NCI-H2227 (cell line): Measurements from ENCODE around the gene MTG2.

Source experiments
- DNase-seq: peaks from one replicate; lab custom pipeline; 2025; ENCODE audit not compliant: unreplicated experiment; lab: John Stamatoyannopoulos, UW

MTG2 gene

GRCh38 chr20:62219101-62219991 lies 36.5 kb downstream of the MTG2 start:
- DNase-seq, result peak; percentile 76

DNA sequence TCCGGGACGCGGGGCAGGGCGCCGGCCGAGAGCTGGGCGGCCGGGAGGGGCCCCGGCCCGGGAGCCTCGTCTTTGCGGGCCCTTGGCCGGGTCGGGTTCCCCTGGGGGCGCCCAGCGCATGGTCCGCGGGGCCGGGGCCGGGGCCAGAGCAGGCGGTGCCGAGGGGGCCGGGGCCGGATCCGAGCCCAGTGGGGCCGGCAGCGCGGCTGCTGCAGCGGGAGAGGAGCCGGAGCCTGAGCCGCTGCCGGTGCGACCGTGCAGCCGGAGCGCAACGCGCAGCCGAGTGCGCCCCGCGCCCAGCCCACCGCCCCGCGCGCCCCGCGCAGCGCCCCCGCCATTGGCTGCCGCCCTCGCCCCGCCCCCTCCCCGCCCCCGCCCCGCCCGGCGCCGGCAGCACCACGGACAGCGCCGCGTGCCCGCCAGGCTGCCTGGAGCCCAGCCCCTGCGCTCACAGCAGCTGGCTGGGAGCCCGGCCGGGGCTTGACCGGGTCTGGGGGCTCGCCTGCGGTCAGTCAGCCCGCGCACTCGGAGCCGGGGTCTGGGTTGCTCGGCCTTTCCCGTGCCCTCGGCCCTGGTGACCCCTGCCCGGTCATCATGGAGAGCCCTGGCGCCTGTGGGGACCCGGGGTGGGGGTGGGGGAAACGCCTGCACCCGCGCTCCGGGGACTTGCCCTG lies 37.3 kb downstream of the MTG2 start, which contains the start of gene HRH3:
Gene HRH3, minus strand, starts transcription at position 287 of the 674 bp plus-strand sequence. CDS start 308 bp downstream, outside the sequence.
- peak; percentile 79 for DNase-seq

GRCh38 chr20:62220666-62221568 lies 38.1 kb downstream of the MTG2 start:
- peak; percentile 50 for DNase-seq

DNA sequence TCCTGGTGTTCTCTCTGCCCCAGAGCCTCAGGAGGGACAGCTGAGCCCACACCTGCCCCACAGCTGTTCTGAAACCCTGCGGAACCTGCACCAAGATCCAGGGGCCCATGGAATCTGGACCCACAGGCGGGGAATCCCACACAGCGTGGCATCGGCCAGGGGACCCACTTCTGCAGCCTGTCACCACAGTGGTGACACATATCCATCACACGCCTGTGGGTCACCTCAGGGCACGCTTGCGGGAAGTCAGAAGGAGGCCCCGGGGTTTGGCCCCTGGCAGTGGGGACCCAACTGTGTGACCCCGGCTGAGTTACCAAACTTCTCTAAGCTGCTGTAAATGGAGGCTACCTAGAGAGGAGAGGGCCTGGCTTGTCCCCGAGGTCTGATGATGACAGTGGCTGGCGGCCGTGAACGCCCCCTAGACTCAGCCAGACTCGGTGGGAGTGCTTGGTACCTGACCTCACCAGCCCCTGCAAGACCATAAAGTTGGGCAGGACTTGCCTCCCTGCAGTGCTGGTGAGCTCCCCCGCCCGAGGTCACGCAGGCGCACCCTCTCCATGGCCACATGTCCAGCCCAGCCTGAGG lies 39.5 kb downstream of the MTG2 start:
- no peak for DNase-seq

GRCh38 chr20:62222972-62223371 lies 40.1 kb downstream of the MTG2 start:
- DNase-seq, result no peak

DNA sequence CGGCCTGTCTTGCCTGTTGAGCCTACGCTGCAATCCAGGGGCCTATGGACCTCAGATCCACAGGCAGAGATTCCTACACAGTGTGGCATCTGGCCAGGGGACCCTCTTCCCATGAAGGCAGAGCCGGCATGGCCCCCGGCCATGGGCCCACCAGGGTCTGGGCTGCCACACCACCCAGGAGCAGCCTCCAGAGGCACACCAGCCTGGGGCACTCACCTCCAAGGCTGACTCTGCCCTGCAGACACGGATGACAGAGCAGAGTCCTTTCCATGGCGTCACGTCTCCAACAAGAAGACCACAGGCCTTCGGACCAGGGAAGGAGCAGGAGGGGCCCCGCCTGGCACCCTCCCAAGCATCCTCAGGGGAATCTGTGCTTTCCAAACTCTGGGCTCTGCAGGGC lies 40.7 kb downstream of the MTG2 start:
- DNase-seq, result no peak

- no peak for DNase-seq
Observed at GRCh38 chr20:62224113-62224855, 41.5 kb downstream of the MTG2 start.

DNA sequence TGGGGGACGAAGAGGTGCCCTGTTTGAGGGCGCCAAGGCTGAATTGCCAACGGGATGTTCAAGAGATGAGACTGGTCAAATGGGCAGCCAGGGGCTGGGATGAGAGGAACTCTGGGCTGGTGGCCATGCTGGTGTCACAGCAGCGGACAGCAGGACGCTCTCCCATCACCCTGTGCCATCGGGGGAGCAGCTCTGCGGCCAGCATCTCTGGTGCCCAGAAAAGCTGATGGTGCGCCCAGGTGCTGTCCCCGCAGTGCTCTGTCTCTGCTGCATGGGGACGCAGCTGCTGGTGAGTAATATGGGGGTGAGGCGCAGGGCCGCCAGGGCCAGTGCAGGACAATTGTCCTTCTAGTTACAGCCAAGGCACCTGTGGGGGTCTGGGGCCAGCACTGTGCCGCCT lies 42.2 kb downstream of the MTG2 start:
- no peak for DNase-seq

DNA sequence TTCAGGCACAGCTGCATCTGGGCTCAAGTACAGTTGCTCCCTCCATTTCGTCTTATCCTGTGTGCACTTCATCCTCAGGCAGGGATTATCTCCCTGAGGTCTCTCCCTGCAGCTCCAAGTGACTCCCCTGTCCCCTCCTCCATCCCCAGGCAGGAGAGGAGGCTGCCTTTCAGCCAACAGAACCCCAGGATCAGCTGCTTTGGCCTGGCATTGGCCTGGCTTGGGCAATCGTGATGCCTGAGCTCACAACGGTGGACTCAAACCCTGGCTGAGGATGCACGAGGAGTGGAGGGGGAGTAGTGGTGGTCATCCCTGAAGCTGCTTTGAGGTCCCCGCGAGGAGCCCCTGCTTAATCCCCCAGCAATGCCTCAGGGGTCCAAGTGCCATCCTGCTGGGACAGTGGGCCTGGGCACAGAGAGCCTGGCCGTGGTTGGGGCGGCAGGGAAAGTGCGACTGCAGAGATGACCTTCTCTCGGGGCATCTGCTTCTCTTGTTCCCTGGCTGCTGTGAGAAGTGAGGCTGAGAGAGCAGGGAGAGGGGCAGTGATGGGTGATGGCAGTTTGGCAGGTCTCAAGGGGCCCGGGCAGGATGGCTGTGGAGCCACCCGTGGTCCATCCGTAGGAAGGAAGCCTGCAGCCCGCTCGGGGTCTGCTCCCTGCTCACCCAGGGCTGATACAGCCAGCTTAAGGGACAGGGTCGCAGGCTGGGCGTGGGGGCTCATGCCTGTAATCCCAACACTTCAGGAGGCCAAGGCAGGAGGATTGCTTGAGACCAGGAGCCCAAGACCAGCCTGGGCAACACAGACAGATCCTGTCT lies 43.2 kb downstream of the MTG2 start:
- DNase-seq, result no peak

DNA sequence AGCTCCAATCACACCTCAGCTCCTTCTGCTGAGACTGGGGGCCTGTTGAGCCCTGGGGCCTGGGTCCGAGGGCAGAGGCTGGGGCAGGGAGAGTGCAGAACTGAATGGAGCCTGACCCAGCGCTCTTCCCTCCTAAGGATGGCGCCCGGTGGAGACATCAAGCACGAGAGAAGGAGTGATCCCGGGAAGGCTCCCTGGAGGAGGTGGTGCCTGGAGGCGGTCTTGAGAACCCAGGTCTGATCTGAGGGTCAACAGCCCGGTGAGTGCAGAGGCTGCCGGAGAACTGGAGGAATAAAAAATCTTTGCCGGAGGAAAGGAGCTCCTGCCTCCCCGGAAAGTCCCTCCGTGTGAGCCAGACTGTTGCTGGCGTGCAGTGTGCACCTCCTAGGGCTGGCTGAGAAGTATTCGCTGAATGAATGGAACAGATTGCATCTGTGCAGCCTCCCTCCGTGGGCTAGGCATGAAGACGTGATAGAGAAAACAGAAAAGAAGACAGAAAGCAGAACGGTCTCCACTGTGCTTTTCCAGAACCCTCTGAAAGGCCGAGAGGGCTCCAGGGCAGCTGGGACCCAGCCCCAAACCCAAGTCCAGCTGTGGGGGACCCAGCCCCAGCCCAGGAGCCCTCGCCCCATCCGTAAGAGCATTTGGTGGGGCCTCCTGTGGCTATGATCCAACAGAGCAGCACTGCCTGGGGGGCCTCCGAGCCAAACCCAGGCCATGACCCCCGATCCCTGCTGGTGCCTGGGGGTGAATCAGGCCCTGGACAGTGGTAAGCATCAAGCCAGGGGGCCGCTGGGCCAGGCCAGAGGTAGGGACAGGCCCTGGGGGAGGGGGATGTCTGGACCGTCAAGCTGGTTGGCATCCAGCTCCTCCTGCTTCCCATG lies 44.1 kb downstream of the MTG2 start:
- DNase-seq, result no peak

- DNase-seq, result no peak
Observed at GRCh38 chr20:62227591-62227976, 44.8 kb downstream of the MTG2 start.

DNA sequence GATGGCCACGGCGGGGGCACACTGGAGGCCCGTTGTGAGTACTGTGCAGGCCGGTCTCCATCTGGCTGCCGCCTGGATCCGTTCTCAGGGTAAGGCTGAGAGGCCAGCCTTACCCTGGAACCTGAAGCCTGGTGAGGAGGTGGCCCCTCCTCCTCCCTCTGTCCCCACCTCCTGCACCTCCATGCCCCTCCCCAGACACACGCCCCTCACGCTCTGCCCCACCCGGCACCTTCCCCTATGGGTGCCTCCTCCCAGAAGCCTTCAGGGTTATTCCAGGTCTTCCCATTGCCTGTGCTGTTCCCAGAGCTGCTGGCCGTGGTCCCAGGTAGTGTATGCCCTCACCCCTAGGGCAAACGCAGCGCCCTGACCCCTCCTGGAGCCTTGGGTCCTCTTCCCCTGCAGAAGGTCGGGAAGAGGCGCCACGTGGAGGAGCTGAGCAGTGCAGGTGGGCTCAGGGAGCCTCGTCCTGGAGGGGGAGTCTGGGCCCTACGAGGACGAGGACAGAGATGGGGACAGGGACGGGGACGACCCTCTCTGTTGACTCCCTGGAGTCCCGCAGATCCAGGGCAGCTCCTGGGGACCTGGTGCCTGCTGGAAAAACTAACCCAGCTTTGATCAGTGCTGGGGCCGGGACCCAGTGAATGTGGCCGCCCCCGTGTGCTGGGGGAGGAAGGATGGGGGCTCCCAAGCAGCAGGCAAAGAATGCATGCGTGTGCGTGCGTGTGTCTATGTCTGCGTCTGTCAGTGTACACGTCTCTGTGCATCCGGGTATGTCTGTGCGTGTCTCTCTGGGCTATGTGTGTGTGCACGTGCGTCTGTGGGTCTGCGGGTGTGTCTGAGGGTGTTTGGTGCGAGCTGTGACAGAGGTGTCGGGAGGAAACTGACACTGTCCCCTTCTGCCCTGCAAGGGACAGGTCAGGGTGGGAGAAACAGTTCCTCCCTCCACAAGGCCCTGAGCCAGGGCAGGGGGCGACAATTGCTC lies 45.4 kb downstream of the MTG2 start:
- no peak for DNase-seq

GRCh38 chr20:62228982-62229545 lies 46.2 kb downstream of the MTG2 start:
- no peak for DNase-seq

DNA sequence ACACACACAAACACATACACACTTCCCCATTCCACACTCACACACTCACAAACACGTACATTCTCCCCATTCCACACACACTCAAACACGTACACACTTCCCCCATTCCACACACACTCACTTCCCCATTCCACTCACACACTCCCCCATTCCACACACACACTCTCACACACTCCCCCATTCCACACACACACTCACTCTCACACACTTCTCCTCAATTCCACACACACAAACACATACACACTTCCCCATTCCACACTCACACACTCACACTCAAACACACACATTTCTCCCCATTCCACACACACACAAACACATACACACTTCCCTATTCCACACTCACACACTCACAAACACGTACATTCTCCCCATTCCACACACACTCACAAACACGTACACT lies 46.8 kb downstream of the MTG2 start:
- DNase-seq, result no peak

- DNase-seq, result no peak
Observed at GRCh38 chr20:62230276-62230675, 47.4 kb downstream of the MTG2 start.

DNA sequence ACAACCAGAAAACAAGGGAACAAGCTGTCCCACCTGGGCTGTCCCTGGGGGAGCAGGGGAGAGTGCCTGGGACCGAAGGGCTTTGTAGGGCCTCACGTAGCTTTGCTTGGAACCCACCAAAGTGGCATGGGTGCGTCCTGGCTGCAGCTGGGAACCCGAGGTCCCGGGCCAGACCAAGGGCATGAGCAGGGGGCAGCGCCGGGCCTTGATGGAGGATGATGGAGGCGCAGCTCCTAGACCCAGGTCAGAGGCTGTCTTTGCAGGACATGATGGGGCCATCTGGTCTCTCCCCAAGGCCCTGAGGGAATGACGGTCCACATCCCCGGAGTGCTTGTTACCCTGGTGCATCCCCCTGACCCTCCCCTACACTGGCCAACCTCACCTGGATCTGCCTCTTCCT lies 47.9 kb downstream of the MTG2 start:
- no peak for DNase-seq

- DNase-seq, result no peak
Observed at GRCh38 chr20:62231292-62231691, 48.5 kb downstream of the MTG2 start.
